HG02885 (cell line): ENCODE results near the gene NMT2.
A peak's percentile ranks its signal among the peaks of the same experiment; 100 is the strongest.

ENCODE experiments used
- ATAC-seq: cut with Tn5 transposase; IDR thresholded peaks from one replicate; pipeline ENCODE4 v1.9.1; 2021; ENCODE audit warnings: mild to moderate bottlenecking; ENCODE audit not compliant: unreplicated experiment, poor library complexity

Gene NMT2

GRCh38 chr10:15182540-15183207 is 14.2 kb upstream of the NMT2 start:
- no peak for ATAC-seq

DNA sequence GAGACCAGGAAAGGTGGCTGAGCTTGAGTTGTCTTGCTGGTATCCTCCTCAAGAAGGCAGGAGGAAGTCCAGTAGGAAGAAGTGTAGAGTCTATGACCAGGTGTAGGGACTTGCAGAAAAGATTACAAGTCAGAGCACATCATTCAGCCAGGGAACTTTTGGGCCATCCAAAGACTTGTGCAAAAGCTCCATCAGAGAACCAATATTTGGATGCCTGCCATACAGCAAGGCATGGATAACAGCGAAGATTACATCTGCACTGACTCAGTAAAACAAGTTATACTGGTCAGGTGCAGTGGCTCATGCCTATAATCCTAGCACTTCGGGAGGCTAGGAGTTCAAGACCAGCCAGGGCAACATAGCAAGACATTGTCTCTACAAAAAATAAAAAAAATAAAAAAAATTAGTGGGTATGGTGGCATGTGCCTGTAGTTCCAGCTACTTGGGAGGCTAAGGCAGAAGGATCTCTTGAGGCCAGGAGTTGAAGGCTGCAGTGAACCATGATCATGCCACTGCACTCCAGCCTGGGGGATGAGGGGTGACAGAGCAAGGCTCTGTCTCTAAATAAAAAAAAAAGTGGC is 13.2 kb upstream of the NMT2 start:
- no peak for ATAC-seq

DNA sequence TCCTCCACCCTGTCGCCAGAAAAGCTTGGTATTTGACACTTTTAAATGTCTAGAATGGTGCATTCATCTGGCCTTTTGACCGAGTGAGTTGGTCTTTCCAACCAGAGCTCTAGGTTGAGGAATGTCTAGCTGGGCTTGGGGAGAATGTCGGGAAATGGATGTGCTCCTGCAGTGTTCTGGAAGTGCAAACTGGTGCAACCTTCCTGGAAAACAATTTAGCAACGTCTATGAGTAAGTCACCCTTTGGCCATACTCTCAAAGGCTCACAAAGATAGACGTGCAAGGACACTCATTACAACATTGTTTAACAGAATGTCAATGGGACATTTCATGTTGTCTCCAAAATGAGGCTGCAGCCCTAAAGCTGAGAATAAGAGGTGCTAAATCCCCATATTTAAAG is 12.2 kb upstream of the NMT2 start:
- ATAC-seq: no peak

GRCh38 chr10:15176269-15176668 is 7.8 kb upstream of the NMT2 start:
- no peak for ATAC-seq

- no peak for ATAC-seq
Measured at GRCh38 chr10:15175587-15175986, 7.1 kb upstream of the NMT2 start.

DNA sequence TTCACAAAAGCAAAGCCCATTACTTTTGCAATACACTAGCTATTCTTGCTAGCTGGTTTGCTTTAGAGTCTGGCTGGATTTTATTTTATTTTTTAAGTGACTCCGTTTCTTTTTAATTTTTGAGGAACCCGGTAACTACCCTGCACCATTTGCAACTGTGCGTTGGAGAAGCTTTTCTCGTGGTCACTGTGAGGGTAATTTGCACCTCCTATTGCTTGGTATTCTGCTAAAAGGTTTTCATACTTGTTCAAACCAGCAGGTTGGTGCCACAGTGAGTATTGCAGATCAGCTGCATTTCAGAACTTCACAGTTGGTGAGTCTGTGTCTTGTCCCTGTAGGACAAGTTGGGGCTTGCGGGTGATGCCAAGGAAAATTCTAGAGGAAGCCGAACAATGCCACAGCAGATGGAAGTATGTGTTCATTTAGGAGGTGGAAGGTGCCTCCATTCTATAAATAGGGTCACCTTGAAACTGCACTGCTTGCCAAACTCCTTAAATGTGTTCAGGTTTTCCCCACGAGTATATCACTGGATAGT is 3.9 kb upstream of the NMT2 start:
- ATAC-seq: no peak

- no peak for ATAC-seq
Measured at GRCh38 chr10:15169555-15170401, 1.3 kb upstream of the NMT2 start.

- peak; percentile 50 for ATAC-seq
Measured at GRCh38 chr10:15168786-15169554, 477 bp upstream of the NMT2 start.

- ATAC-seq: peak; percentile 38
Measured at GRCh38 chr10:15167411-15168290, 842 bp downstream of the NMT2 start.

DNA sequence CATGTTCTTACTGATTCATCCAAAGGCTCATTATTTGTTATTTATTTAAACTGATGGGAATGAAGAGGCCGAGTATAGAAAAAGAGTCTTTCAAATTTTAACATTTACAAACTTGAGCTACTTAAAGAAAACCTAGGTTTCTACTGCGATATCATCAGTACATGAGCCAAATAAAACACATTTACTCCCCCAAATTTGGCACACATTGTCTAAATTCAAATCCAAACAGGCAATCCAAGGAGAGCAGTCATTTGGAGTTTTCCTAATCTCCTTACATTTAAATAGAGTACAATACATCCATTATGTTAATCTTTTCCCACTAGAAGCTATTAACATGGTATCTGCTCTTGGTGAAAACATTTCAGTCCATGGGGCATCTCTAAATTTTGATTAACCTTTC is 2.2 kb downstream of the NMT2 start:
- ATAC-seq: no peak

DNA sequence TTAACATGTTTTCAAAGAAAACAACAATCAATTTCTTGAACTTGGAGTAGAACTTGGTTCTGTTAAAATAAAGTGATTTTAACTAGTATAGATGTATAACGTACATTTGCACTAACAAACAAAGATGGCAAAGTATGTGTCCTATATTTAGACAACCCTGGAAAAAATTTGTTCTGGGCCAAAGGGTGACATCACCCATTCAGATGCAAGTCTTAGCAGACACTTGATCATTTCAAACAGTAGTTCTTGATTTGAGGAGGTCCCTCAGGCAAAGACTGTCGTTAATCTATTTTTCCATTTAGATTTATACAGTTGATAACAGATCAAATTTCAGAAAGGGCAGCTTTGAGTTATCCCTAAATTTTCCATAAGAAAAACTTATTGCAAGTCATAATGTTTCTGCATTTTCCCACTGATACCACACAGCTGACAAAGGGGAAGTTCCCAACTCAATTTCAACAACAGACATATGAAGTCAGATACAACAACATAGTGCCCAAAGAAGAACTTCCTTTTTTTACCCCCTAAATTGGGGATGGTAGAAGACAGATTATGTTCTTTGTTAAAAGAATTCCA is 5.2 kb downstream of the NMT2 start:
- no peak for ATAC-seq

DNA sequence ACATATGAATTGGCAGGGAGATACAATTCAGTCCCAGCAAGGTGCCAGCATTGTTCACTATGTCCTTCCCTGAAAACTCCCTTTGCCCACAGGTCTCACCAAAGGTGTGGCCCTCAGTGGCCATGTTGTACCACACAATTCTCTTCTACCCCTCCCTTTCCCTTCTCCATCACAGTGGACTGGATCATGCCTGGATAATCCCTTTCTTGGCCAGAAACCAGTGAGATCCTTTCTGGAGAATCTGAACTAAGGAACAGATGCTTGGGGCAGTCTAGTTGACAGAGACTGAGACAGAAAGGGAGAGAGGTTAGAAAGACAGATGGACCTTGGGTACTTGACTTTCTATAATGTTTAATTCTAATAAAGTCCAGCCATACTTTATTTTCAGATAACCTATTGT is 9.5 kb downstream of the NMT2 start:
- ATAC-seq: no peak

- no peak for ATAC-seq
Measured at GRCh38 chr10:15158448-15158847, 10.0 kb downstream of the NMT2 start.

GRCh38 chr10:15155978-15156656 is 12.4 kb downstream of the NMT2 start:
- ATAC-seq: no peak

DNA sequence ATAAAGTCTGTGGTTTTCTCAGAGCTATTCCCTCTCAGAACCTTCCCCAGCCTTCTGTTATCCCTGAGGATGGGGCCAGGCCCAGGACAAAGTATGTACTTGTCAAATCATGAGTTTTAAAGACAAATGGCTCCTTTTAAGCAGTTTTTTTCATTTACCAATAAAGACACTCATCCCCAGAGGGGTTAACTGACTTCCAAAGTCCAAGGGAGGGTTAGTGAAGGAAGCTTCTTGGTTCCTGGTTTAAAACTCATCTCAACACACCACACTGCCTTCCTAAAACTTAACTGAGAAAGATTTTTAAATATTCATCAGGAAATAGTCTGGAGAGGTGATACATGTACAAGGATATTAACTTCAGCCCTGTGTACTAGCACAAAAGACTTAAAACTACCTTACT is 15.9 kb downstream of the NMT2 start:
- no peak for ATAC-seq

DNA sequence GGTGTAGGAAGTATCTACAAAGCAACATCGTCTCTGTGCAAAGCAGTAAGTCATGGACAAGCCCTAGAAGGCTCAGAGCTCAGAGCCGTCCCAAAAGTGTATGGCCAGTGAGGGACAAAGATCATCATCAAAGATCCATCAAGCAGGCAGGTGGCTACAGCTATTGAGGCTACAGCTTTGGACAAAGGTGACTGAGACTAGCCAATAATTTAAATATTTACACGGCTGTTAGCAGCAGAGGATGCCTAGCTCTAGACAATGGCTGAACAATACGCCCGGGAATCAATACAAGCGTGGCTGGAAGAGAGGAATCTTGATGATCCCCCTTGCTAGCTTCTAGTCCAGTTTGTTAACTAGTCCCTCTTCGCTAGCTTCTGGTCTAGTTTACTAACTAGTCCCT is 17.9 kb downstream of the NMT2 start:
- ATAC-seq: no peak

DNA sequence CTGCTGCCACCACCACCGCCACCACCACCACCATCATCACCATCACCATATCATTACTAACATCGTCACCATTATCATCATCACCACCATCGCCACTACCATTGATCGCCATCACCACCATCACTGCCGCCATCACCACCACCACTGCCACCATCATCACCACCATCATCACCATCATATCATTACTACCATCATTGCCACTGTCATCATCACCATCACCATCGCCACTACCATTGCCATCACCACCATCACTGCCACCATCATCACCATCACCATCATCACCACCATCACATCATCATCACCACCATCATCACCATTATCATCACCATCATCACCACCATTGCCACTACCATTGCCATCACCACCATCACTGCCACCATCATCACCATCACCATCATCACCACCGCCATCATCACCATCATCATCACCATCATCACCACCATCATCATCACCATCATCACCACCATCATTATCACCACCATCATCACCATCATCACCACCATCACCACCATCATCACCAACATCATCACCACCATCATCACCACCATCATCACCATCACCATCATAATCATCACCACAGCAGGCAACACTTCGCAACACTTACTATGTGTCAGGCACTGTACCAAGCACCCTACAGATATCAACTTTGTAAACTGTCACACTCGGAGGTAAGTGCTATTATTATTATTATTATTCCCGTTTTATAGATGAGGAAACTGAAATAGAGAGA is 19.3 kb downstream of the NMT2 start:
- ATAC-seq: no peak
